ENCODE results near the gene CFAP74. TPM values are rescaled to one million over a fixed set of nuclear protein-coding genes. Genes with fewer than 3 reads are reported as not detected.

The CFAP74 gene
- total and polyA plus RNA-seq, 4 donors, result 0.36 TPM; not detected in 3

GRCh38 chr1:2023187-2023586 lies 19.6 kb upstream of the CFAP74 start:
- WGBS, 2 donors, result 78 to 79% methylated on average over 9 of the region's 9 CpGs
- H3K27me3 ChIP-seq (ENCODE audit: control insufficient read depth in 1 of 2, insufficient read depth in 2 of 2, low read length in 1 of 2), result peaks cover 0 to 2% of the 10 kb centered on the region in 2 donors
- H3K4me3 ChIP-seq (ENCODE audit: low read length in 2 of 2), result no peak overlapping the region
- ATAC-seq (ENCODE audit: low FRiP score), result no peak
- H3K36me3 ChIP-seq (ENCODE audit: control insufficient read depth in 1 of 2, insufficient read depth in 2 of 2, low read length in 1 of 2), result no peaks in the 10 kb centered on the region
- no peak for DNase-seq
- no peaks in the 10 kb centered on the region for H3K9me3 ChIP-seq (ENCODE audit: control insufficient read depth, low read length)
- intact Hi-C loops (cut with DNase I), result no loop called here
- no peaks in the 10 kb centered on the region for H3K4me1 ChIP-seq (ENCODE audit: control insufficient read depth in 1 of 2, insufficient read depth in 2 of 2, low read length in 2 of 2)
- no peak overlapping the region for H3K27ac ChIP-seq (ENCODE audit: low read depth in 1 of 2, low read length in 2 of 2)

GRCh38 chr1:2022063-2022770 lies 18.6 kb upstream of the CFAP74 start:
- ATAC-seq (ENCODE audit: low FRiP score) (no peak), DNase-seq (no peak)
- Histone ChIP-seq H3K27me3 (ENCODE audit: control insufficient read depth in 1 of 2, insufficient read depth in 2 of 2, low read length in 1 of 2) (peaks cover 0 to 2% of the 10 kb centered on the region in 2 donors), H3K27ac (ENCODE audit: low read depth in 1 of 2, low read length in 2 of 2) (no peak overlapping the region), H3K4me1 (ENCODE audit: control insufficient read depth in 1 of 2, insufficient read depth in 2 of 2, low read length in 2 of 2) (no peaks in the 10 kb centered on the region), H3K4me3 (ENCODE audit: low read length in 2 of 2) (no peak overlapping the region), H3K9me3 (ENCODE audit: control insufficient read depth, low read length) (no peaks in the 10 kb centered on the region), H3K36me3 (ENCODE audit: control insufficient read depth in 1 of 2, insufficient read depth in 2 of 2, low read length in 1 of 2) (no peaks in the 10 kb centered on the region)
- intact Hi-C loops (cut with DNase I), result no loop called here
- 62 to 66% methylated on average over 21 of the region's 21 CpGs for WGBS, 2 donors

GRCh38 chr1:2021550-2021949 lies 18.0 kb upstream of the CFAP74 start:
- Histone ChIP-seq H3K27ac (ENCODE audit: low read depth in 1 of 2, low read length in 2 of 2) (no peak overlapping the region), H3K4me3 (ENCODE audit: low read length in 2 of 2) (no peak overlapping the region), H3K27me3 (ENCODE audit: control insufficient read depth in 1 of 2, insufficient read depth in 2 of 2, low read length in 1 of 2) (peaks cover 0 to 2% of the 10 kb centered on the region in 2 donors), H3K36me3 (ENCODE audit: control insufficient read depth in 1 of 2, insufficient read depth in 2 of 2, low read length in 1 of 2) (no peaks in the 10 kb centered on the region), H3K4me1 (ENCODE audit: control insufficient read depth in 1 of 2, insufficient read depth in 2 of 2, low read length in 2 of 2) (no peaks in the 10 kb centered on the region), H3K9me3 (ENCODE audit: control insufficient read depth, low read length) (no peaks in the 10 kb centered on the region)
- no peak for ATAC-seq (ENCODE audit: low FRiP score)
- intact Hi-C loops (cut with DNase I), result no loop called here
- WGBS, 2 donors, result 76 to 85% methylated on average over 23 to 25 of the region's 25 CpGs
- DNase-seq, result no peak

- 78 to 81% methylated on average over 11 of the region's 11 CpGs for WGBS, 2 donors
- Histone ChIP-seq H3K4me1 (ENCODE audit: control insufficient read depth in 1 of 2, insufficient read depth in 2 of 2, low read length in 2 of 2) (no peaks in the 10 kb centered on the region), H3K27ac (ENCODE audit: low read depth in 1 of 2, low read length in 2 of 2) (no peak overlapping the region), H3K9me3 (ENCODE audit: control insufficient read depth, low read length) (no peaks in the 10 kb centered on the region), H3K27me3 (ENCODE audit: control insufficient read depth in 1 of 2, insufficient read depth in 2 of 2, low read length in 1 of 2) (peaks cover 0 to 2% of the 10 kb centered on the region in 2 donors), H3K4me3 (ENCODE audit: low read length in 2 of 2) (no peak overlapping the region), H3K36me3 (ENCODE audit: control insufficient read depth in 1 of 2, insufficient read depth in 2 of 2, low read length in 1 of 2) (no peaks in the 10 kb centered on the region)
- intact Hi-C loops (cut with DNase I), result no loop called here
- DNase-seq, result no peak
- ATAC-seq (ENCODE audit: low FRiP score), result no peak
Observed at GRCh38 chr1:2020310-2020655, 16.7 kb upstream of the CFAP74 start.

GRCh38 chr1:2019571-2020309 lies 16.2 kb upstream of the CFAP74 start:
- DNase-seq, result no peak
- WGBS, 2 donors, result 11 to 18% methylated on average over 34 to 61 of the region's 61 CpGs
- no peak for ATAC-seq (ENCODE audit: low FRiP score)
- no peaks in the 10 kb centered on the region for H3K9me3 ChIP-seq (ENCODE audit: control insufficient read depth, low read length)
- intact Hi-C loops (cut with DNase I), result no loop called here
- no peak overlapping the region for H3K4me3 ChIP-seq (ENCODE audit: low read length in 2 of 2)
- no peaks in the 10 kb centered on the region for H3K36me3 ChIP-seq (ENCODE audit: control insufficient read depth in 1 of 2, insufficient read depth in 2 of 2, low read length in 1 of 2)
- peaks cover 0 to 2% of the 10 kb centered on the region in 2 donors for H3K27me3 ChIP-seq (ENCODE audit: control insufficient read depth in 1 of 2, insufficient read depth in 2 of 2, low read length in 1 of 2)
- H3K4me1 ChIP-seq (ENCODE audit: control insufficient read depth in 1 of 2, insufficient read depth in 2 of 2, low read length in 2 of 2), result no peaks in the 10 kb centered on the region
- H3K27ac ChIP-seq (ENCODE audit: low read depth in 1 of 2, low read length in 2 of 2), result no peak overlapping the region

- DNase-seq (no peak), ATAC-seq (ENCODE audit: low FRiP score) (no peak)
- Histone ChIP-seq H3K36me3 (ENCODE audit: control insufficient read depth in 1 of 2, insufficient read depth in 2 of 2, low read length in 1 of 2) (no peaks in the 10 kb centered on the region), H3K27ac (ENCODE audit: low read depth in 1 of 2, low read length in 2 of 2) (no peak within 1 kb of the TSS), H3K9me3 (ENCODE audit: control insufficient read depth, low read length) (no peaks in the 10 kb centered on the region), H3K27me3 (ENCODE audit: control insufficient read depth in 1 of 2, insufficient read depth in 2 of 2, low read length in 1 of 2) (peaks cover 0 to 2% of the 10 kb centered on the region in 2 donors), H3K4me1 (ENCODE audit: control insufficient read depth in 1 of 2, insufficient read depth in 2 of 2, low read length in 2 of 2) (no peaks in the 10 kb centered on the region), H3K4me3 (ENCODE audit: low read length in 2 of 2) (no peak within 1 kb of the TSS)
- WGBS, 2 donors, result 1% methylated on average over 50 of the region's 60 CpGs; no CpG with 5 or more reads in 1 of the 2 donors
- intact Hi-C loops (cut with DNase I), result no loop called here
Observed at GRCh38 chr1:2019172-2019543, 15.6 kb upstream of the CFAP74 start, which contains the start of gene GABRD. Gene GABRD, plus strand, starts transcription at chr1:2019345. Its CDS starts 79 bp downstream, at chr1:2019424.

- no peak for ATAC-seq (ENCODE audit: low FRiP score)
- H3K9me3 ChIP-seq (ENCODE audit: control insufficient read depth, low read length), result no peaks in the 10 kb centered on the region
- no peak overlapping the region for H3K4me3 ChIP-seq (ENCODE audit: low read length in 2 of 2)
- no peak overlapping the region for H3K27ac ChIP-seq (ENCODE audit: low read depth in 1 of 2, low read length in 2 of 2)
- no peaks in the 10 kb centered on the region for H3K4me1 ChIP-seq (ENCODE audit: control insufficient read depth in 1 of 2, insufficient read depth in 2 of 2, low read length in 2 of 2)
- intact Hi-C loops (cut with DNase I), result no loop called here
- no peak for DNase-seq
- 8 to 12% methylated on average over 23 to 48 of the region's 48 CpGs for WGBS, 2 donors
- H3K27me3 ChIP-seq (ENCODE audit: control insufficient read depth in 1 of 2, insufficient read depth in 2 of 2, low read length in 1 of 2), result peaks cover 0 to 2% of the 10 kb centered on the region in 2 donors
- H3K36me3 ChIP-seq (ENCODE audit: control insufficient read depth in 1 of 2, insufficient read depth in 2 of 2, low read length in 1 of 2), result no peaks in the 10 kb centered on the region
Observed at GRCh38 chr1:2018217-2019171, 14.9 kb upstream of the CFAP74 start.

- H3K4me1 ChIP-seq (ENCODE audit: control insufficient read depth in 1 of 2, insufficient read depth in 2 of 2, low read length in 2 of 2), result no peaks in the 10 kb centered on the region
- no peak overlapping the region for H3K27ac ChIP-seq (ENCODE audit: low read depth in 1 of 2, low read length in 2 of 2)
- 67 to 75% methylated on average over 9 of the region's 9 CpGs for WGBS, 2 donors
- DNase-seq, result no peak
- H3K27me3 ChIP-seq (ENCODE audit: control insufficient read depth in 1 of 2, insufficient read depth in 2 of 2, low read length in 1 of 2), result peaks cover 0 to 2% of the 10 kb centered on the region in 2 donors
- no peaks in the 10 kb centered on the region for H3K36me3 ChIP-seq (ENCODE audit: control insufficient read depth in 1 of 2, insufficient read depth in 2 of 2, low read length in 1 of 2)
- no peak overlapping the region for H3K4me3 ChIP-seq (ENCODE audit: low read length in 2 of 2)
- H3K9me3 ChIP-seq (ENCODE audit: control insufficient read depth, low read length), result no peaks in the 10 kb centered on the region
- intact Hi-C loops (cut with DNase I), result no loop called here
- ATAC-seq (ENCODE audit: low FRiP score), result no peak
Observed at GRCh38 chr1:2016123-2016522, 12.5 kb upstream of the CFAP74 start.

Measured in aorta (tissue), 5 donors.